HG03520 (cell line): ENCODE data around the gene NAGLU.
"Not testable (repeated sequence)": the region's sequence is repeated elsewhere in the genome, so short reads cannot be mapped to it uniquely, and the experiment has no call there.

Experiments
- ATAC-seq: cut with Tn5 transposase; IDR thresholded peaks from one replicate; pipeline ENCODE4 v1.9.1; 2021; ENCODE audit warnings: mild to moderate bottlenecking, moderate library complexity; ENCODE audit not compliant: unreplicated experiment

The NAGLU gene

GRCh38 chr17:42520540-42520951, 15.5 kb upstream of the NAGLU start:
- ATAC-seq = no peak

- no peak for ATAC-seq
Observed at GRCh38 chr17:42521036-42521435, 15.0 kb upstream of the NAGLU start.

- no peak for ATAC-seq
Observed at GRCh38 chr17:42521666-42522262, 14.3 kb upstream of the NAGLU start.

- ATAC-seq = no peak
Observed at GRCh38 chr17:42522263-42522790, 13.7 kb upstream of the NAGLU start.

GRCh38 chr17:42522798-42523278, 13.2 kb upstream of the NAGLU start:
- ATAC-seq = no peak

GRCh38 chr17:42525221-42525620, 10.8 kb upstream of the NAGLU start:
- ATAC-seq = no peak

- ATAC-seq = no peak
Observed at GRCh38 chr17:42526031-42526444, 10.0 kb upstream of the NAGLU start.

- ATAC-seq = no peak
Observed at GRCh38 chr17:42527932-42528331, 8.1 kb upstream of the NAGLU start.

- no peak for ATAC-seq
Observed at GRCh38 chr17:42529061-42529460, 7.0 kb upstream of the NAGLU start.

GRCh38 chr17:42530952-42531454, 5.0 kb upstream of the NAGLU start:
- no peak for ATAC-seq

GRCh38 chr17:42531455-42532354, 4.3 kb upstream of the NAGLU start:
- ATAC-seq = no peak

- ATAC-seq = no peak
Observed at GRCh38 chr17:42535155-42536047, 640 bp upstream of the NAGLU start.

GRCh38 chr17:42536372-42537155, 523 bp downstream of the NAGLU start:
- peak; percentile 47 for ATAC-seq

GRCh38 chr17:42537156-42537805, 1.2 kb downstream of the NAGLU start:
- no peak for ATAC-seq

GRCh38 chr17:42537826-42538451, 1.9 kb downstream of the NAGLU start:
- ATAC-seq = no peak

GRCh38 chr17:42538482-42538881, 2.4 kb downstream of the NAGLU start:
- no peak for ATAC-seq

GRCh38 chr17:42540558-42540957, 4.5 kb downstream of the NAGLU start:
- ATAC-seq = not testable (repeated sequence)

- no peak for ATAC-seq
Observed at GRCh38 chr17:42541041-42541833, 5.2 kb downstream of the NAGLU start.
